Rectal smooth muscle tissue (tissue), 1 donor: ENCODE measurements around the gene C1orf232.
A peak's percentile ranks its signal among the peaks of the same experiment; 100 is the strongest.

Experiments used
- H3K27ac ChIP-seq: one replicate; pipeline ENCODE4 v1.7.0; 2013; ENCODE audit warnings: low read depth, low read length, inconsistent platforms
- H3K27me3 ChIP-seq: one replicate; pipeline ENCODE4 v1.7.0; 2013; ENCODE audit warnings: low read length; ENCODE audit not compliant: control insufficient read depth, insufficient read depth
- H3K36me3 ChIP-seq: one replicate; pipeline ENCODE4 v1.7.0; 2013; ENCODE audit warnings: low read length; ENCODE audit not compliant: control insufficient read depth, insufficient read depth
- H3K4me1 ChIP-seq: one replicate; pipeline ENCODE4 v1.7.0; 2013; ENCODE audit warnings: low read length; ENCODE audit not compliant: control insufficient read depth, insufficient read depth
- H3K4me3 ChIP-seq: one replicate; pipeline ENCODE4 v1.7.0; 2013; ENCODE audit warnings: low read length
- H3K9ac ChIP-seq: one replicate; pipeline ENCODE4 v1.7.0; 2013; ENCODE audit warnings: low read length

The C1orf232 gene

DNA sequence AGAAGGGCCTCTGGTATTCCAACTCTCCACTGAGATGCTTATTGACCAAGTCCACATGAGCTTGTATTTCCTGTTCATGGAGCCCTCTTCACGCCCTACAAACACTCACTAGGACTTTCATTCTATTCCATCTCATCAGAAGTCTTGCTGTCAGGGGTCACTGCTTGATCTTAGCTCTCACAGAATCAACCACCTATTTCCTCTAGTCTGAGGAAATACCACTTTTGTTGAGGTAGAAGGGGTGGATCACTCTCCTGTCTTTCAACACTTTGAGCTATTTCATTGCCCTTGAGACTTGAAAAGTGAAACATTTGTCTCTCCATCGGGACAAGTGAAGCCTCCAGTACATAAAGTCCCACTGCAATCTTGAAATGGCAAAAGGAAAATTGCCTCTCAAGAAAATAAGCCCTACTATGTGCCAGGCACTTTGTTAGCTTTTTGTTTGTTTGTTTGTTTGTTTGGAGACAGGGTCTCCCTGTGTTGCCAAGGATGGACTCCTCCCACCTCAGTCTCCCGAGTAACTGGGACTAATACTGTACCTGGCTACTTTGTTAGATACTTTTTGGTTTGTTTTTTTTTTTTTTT is 29.7 kb downstream of the C1orf232 start:
- Histone ChIP-seq H3K27me3 (no peaks in the 10 kb centered on the region), H3K4me3 (no peak overlapping the region), H3K27ac (no peak overlapping the region), H3K9ac (no peak overlapping the region), H3K4me1 (no peaks in the 10 kb centered on the region), H3K36me3 (no peaks in the 10 kb centered on the region)

DNA sequence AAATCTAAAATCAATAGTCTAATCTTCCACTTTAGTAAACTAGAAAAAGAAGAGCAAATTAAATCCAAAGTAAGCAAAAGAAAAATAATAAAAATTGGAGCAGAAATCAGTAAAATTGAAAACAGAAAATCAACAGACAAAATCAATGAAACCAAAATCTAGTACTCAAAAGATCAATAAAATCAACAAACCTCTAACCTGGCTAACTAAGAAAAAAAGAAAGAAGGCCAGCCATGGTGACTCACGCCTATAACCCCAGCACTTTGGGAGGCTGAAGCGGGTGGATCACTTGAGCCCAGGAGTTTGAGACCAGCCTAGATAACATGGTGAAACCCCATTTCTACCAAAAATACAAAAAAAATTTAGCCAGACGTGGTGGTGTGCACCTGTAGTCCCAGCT is 34.3 kb downstream of the C1orf232 start:
- no peak overlapping the region for H3K4me3 ChIP-seq
- no peaks in the 10 kb centered on the region for H3K36me3 ChIP-seq
- no peak overlapping the region for H3K27ac ChIP-seq
- H3K27me3 ChIP-seq, result no peaks in the 10 kb centered on the region
- H3K4me1 ChIP-seq, result no peaks in the 10 kb centered on the region
- H3K9ac ChIP-seq, result no peak overlapping the region

DNA sequence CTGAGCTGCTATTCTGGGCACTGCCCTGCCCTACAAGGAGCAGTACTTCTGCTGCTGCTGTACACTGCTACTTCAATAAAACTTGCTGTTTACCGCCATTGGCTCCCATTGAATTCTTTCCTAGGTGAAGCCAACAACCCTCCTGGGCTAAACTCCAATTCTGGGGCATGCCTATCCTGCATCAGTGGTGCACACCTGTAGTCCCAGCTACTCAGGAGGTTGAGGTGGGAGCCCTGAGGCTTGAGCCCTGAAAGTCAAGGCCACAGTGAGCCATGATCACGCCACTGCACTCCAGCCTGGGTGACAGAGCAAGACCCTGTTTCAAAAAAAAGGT is 36.0 kb downstream of the C1orf232 start:
- Histone ChIP-seq H3K4me1 (no peaks in the 10 kb centered on the region), H3K27ac (no peak overlapping the region), H3K36me3 (no peaks in the 10 kb centered on the region), H3K4me3 (no peak overlapping the region), H3K9ac (no peak overlapping the region), H3K27me3 (no peaks in the 10 kb centered on the region)

DNA sequence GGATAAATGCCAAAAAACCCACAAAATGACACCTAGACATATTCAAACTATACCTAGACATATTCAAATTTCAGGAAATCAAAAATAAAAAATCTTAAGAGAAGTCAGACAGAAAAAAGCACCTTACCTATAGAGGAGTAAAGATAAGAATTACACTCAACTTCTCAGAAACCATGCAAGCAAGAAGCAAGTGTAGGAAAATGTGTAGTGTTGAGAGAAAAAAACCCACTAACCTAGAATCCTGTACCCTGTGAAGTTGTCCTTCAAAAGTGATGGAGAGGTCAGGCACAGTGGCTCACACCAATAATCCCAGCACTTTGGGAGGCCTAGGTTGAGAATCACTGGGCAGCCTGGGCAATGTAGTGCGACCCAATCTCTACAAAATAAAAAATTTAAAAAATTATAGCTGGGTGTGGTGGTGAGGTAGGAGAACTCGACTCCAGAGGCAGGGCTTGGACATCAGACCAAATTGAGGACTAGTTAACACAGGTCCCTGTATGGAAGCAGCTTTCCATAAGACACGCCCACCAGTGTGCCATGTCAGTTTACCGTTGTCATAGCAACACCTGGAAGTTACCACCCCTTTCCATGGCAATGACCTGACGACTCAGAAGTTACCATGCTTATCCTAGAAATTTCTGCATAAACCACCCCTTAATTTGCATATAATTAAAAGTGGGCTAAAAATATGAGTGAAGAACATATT is 36.5 kb downstream of the C1orf232 start:
- Histone ChIP-seq H3K27me3 (no peaks in the 10 kb centered on the region), H3K4me3 (no peak overlapping the region), H3K9ac (no peak overlapping the region), H3K27ac (no peak overlapping the region), H3K36me3 (no peaks in the 10 kb centered on the region), H3K4me1 (no peaks in the 10 kb centered on the region)

DNA sequence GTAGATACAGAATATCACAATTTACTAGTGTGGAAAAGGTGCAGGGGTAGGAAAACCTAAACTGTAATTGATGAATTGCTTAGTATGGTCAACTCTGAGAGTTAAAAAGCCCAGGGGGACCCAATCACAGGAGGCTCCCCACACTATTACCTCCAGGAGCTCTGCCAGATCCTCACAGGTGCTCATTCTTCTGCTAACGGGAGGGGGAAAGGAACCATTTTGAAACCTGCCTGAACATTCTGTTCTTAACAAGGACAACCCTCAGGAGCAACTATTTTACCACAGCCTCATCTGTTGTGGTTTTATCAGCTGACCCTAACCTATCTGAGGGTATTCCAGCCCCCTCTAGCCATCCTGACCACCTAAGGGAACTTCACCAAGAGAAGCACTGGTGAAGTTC is 38.1 kb downstream of the C1orf232 start:
- no peak overlapping the region for H3K27ac ChIP-seq

DNA sequence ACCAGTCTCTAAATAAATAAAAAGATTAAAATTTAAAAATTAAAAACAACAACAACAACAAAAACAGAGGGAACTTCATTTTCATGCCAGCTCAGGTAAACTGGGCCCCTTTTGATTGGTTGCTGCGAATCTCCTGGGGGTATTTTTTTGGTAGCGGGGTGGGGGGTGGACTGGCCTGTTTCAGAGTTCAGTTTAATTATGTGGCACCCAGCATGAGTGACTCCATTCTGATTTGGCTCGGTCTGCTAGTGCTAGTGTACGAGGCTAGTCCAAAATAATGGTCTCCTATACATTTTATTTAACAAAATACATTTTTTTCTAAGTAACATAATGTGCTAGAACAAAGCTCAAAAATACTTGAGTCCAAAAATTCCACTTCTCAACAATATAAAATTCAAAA is 39.0 kb downstream of the C1orf232 start:
- no peaks in the 10 kb centered on the region for H3K36me3 ChIP-seq
- H3K4me1 ChIP-seq, result no peaks in the 10 kb centered on the region
- no peak overlapping the region for H3K9ac ChIP-seq
- no peak overlapping the region for H3K27ac ChIP-seq
- no peak overlapping the region for H3K4me3 ChIP-seq
- no peaks in the 10 kb centered on the region for H3K27me3 ChIP-seq

More for the DNA sequence above, 38.1 kb downstream of the C1orf232 start:
- Histone ChIP-seq H3K4me1 (no peaks in the 10 kb centered on the region), H3K4me3 (no peak overlapping the region), H3K36me3 (no peaks in the 10 kb centered on the region), H3K27me3 (no peaks in the 10 kb centered on the region), H3K9ac (no peak overlapping the region)

DNA sequence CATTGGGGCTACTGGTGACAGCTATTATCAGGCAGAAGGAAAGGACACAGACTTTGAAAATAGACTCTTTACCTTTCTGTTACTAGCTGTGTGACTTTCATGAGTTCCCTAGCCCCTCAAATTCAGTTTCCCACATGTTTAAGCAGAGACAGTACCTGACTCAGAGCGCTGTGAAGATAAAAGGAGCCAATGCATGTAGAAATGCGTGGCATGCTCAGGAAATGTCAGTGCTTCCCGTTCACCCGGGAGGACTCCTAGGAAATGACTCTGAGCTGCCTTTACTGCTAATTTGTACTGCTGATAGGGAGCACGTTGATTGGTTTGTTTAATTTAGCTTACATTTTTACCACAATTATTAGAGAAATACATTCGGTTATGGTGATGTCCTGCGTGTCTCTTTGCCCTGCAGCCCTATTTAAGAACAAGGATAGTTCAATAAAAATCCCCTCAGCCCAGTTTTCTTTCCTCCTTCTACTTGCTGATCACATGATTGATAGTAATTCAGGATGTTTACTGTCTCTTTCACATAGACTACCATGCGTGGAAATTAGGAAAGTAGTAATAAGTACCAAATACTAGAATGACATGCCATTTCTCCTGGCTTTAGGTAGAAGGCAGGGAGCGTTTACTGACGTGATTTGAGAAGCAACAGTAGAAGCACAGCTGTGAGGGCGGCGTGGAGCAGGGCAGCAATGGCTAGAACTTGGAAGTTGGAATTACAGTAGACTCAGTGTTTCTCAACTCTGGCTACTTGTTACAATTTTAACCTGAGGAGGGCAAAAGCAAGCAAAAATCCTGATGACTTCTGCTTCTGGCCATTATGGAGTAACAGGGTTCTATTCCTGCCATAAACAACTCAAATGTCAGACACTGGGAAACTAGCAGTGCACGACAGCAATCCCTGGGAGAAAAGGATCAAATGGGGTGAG is 41.3 kb downstream of the C1orf232 start:
- H3K4me3 ChIP-seq, result peak overlapping the region; percentile 41
- peak overlapping the region; percentile 38 for H3K9ac ChIP-seq
- no peaks in the 10 kb centered on the region for H3K36me3 ChIP-seq
- no peak overlapping the region for H3K27ac ChIP-seq
- no peaks in the 10 kb centered on the region for H3K27me3 ChIP-seq
- no peaks in the 10 kb centered on the region for H3K4me1 ChIP-seq

DNA sequence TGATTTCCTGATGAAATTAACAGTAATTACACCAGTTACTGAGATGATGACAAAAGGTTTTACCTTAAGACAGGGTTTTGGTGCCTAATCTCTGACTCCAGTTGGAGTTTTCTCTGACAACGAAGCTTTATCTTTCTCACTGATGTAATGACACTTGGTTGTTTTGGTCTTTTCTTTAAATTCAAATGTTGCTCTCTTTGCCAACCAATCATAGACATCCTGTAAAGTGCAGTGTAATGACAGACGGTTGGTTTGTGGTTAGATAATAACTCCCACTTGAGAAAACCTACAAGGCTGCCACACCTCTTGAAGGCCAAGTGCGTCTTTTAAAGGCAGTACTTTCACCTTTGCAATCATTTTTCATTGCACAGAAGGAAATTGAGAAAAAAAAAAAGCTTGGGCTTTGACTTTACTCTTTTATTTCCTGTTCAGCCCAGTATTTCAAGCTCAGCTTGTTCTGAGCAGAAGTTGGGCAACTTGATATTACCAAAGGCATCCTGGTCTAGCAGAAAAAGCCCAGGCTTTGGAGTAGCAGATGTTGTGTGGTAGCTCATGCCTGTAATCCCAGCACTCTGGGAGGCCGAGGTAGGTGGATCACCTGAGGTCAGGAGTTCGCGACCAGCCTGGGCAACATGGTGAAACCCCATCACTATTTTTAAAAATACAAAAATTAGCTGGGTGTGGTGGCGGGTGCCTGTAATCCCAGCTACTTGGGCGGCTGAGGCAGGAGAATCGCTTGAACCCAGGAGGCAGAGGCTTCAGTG is 42.3 kb downstream of the C1orf232 start:
- peaks cover 5% of the 10 kb centered on the region for H3K4me1 ChIP-seq
- H3K9ac ChIP-seq, result no peak overlapping the region
- H3K4me3 ChIP-seq, result peak overlapping the region; percentile 41
- H3K27me3 ChIP-seq, result no peaks in the 10 kb centered on the region
- peaks cover 3% of the 10 kb centered on the region for H3K36me3 ChIP-seq
- no peak overlapping the region for H3K27ac ChIP-seq

DNA sequence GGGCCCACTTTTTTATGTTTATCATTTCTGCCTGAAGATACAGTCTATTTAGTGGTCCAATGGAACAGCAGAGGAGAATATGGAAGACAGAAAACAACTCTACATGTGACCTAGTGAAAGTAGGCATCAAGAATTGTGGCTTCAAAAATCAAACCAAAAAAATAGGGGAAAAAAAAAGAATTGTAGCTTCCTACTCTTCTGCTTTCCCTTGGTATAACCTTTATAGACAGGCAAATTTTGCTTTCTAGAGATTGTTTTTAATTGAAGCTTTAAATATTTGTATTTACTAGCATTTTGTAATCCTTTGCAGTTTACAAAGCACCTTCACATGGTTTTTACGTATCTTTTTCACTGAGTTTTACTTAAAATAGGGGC is 42.8 kb downstream of the C1orf232 start:
- H3K27me3 ChIP-seq, result no peaks in the 10 kb centered on the region
- H3K36me3 ChIP-seq, result peaks cover 3% of the 10 kb centered on the region
- no peak overlapping the region for H3K4me3 ChIP-seq
- H3K9ac ChIP-seq, result no peak overlapping the region
- H3K4me1 ChIP-seq, result peaks cover 5% of the 10 kb centered on the region
- H3K27ac ChIP-seq, result no peak overlapping the region

DNA sequence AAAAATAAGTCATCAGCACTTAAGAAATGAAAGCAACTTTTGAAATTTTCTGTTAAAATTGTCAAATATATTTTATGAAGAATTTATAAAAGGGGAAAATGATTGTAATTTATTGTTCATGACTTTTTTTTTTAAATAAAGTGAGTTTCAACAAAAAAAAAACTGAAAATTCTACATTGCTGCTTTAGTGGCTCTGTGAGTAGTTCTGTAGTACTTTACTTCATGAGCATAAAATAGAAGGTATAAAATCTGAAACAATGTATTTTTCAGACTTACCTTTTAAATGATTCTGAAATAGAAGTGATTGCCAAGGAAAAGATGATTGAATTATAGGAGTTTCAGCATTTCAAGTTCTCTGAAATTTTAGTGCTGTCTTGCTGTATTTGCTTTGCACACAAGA is 43.4 kb downstream of the C1orf232 start:
- H3K4me1 ChIP-seq, result peaks cover 5% of the 10 kb centered on the region
- H3K36me3 ChIP-seq, result peaks cover 3% of the 10 kb centered on the region
- H3K27me3 ChIP-seq, result no peaks in the 10 kb centered on the region
- H3K27ac ChIP-seq, result no peak overlapping the region
- H3K4me3 ChIP-seq, result no peak overlapping the region
- H3K9ac ChIP-seq, result no peak overlapping the region

DNA sequence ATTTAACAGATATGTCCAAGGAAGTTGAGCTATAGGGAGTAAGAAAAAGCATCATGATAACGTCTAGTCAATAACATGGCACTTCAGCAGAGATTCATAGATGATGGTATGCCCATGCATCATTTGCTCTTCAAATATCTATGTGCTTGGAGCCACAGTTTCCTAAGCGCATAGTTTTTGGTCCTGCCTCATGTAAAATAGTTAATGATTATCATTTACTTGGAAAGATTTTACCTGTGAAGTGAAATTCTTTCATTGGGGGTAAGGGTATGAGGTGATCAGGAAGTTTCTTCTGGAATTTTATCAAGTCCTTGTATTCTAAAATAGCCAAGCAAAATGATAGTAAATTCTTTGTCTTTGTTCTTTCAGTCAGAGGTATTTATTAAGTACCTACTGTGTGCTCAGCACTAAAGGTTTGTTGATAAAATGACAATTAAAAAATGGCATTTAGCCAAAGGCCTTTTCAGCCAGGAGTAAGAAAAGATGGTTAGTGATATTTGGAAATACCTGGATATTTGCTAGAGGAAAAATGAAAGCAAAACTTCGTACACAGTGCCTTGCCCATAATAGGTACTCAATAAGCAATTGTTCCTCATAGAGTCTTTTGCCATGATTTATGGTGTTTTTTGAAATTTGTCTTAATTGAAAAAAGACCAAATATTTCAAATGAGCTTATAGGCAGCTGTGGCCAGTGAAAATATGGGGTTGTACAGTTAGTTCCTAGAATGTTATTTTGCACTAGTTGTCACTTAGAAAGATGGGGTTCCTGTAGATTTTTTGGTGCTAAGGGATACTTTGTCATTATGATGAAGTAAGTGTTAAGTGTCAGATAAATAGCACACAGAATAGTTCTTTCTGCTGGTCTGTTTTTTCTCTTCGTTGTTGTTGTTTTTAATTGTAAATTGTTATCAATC is 44.1 kb downstream of the C1orf232 start:
- peaks cover 5% of the 10 kb centered on the region for H3K4me1 ChIP-seq
- no peak overlapping the region for H3K27ac ChIP-seq
- peaks cover 3% of the 10 kb centered on the region for H3K36me3 ChIP-seq
- no peak overlapping the region for H3K9ac ChIP-seq
- no peak overlapping the region for H3K4me3 ChIP-seq
- H3K27me3 ChIP-seq, result no peaks in the 10 kb centered on the region
